GM12878 (cell line): ENCODE results near the gene BCHE.

Experiments
- BCL11A ChIP-seq: IDR thresholded peaks from 2 replicates; pipeline ENCODE4 v1.6.1; 2011; ENCODE audit warnings: low read depth, low read length
- CTCF ChIP-seq, 3 experiments: IDR thresholded peaks in 2 of 3; conservative IDR thresholded peaks in 1 of 3; 2 replicates each; pipeline ENCODE4 v1.5.1; 2011; ENCODE audit warnings: low read depth in 3 of 3, low read length in 3 of 3, mild to moderate bottlenecking in 3 of 3, control low read depth in 2 of 3, moderate library complexity in 2 of 3, inconsistent platforms in 1 of 3, mixed read lengths in 1 of 3; ENCODE audit not compliant: control insufficient read depth in 2 of 3, insufficient read depth in 1 of 3; ENCODE audit errors: extremely low read depth in 1 of 3
- EGR1 ChIP-seq, 2 experiments: IDR thresholded peaks; 1 replicate in 1 of 2; 2 replicates in 1 of 2; pipeline ENCODE4 v1.6.1; 2011 to 2012; ENCODE audit warnings: low read depth in 2 of 2, low read length in 2 of 2, borderline replicate concordance in 1 of 2, mild to moderate bottlenecking in 1 of 2, moderate library complexity in 1 of 2
- EZH2 ChIP-seq: IDR thresholded peaks from 2 replicates; pipeline ENCODE4 v1.6.1; 2012; ENCODE audit warnings: low read depth, mild to moderate bottlenecking, control low read depth, inconsistent platforms, low read length, borderline replicate concordance; ENCODE audit not compliant: control insufficient read depth
- HCFC1 ChIP-seq: fragments of 150-350 bp; IDR thresholded peaks from 2 replicates; pipeline ENCODE4 v1.6.1; 2014; ENCODE audit warnings: low read length
- MAX ChIP-seq: IDR thresholded peaks from 2 replicates; pipeline ENCODE4 v1.6.1; 2012; ENCODE audit warnings: low read depth, low read length, improper control_type of control experiment
- MXI1 ChIP-seq: fragments of 150-350 bp; IDR thresholded peaks from 2 replicates; pipeline ENCODE4 v1.6.1; 2011; ENCODE audit warnings: low read depth, mild to moderate bottlenecking, inconsistent platforms, low read length, improper control_type of control experiment
- MYC ChIP-seq: IDR thresholded peaks from 2 replicates; pipeline ENCODE4 v1.6.1; 2011; ENCODE audit warnings: mild to moderate bottlenecking, low read length, moderate library complexity, inconsistent platforms; ENCODE audit not compliant: insufficient read depth, insufficient replicate concordance, insufficient read length, severe bottlenecking
- POLR2A ChIP-seq: IDR thresholded peaks from 2 replicates; pipeline ENCODE4 v1.6.1; 2011; ENCODE audit warnings: low read depth, mild to moderate bottlenecking, low read length

DNA sequence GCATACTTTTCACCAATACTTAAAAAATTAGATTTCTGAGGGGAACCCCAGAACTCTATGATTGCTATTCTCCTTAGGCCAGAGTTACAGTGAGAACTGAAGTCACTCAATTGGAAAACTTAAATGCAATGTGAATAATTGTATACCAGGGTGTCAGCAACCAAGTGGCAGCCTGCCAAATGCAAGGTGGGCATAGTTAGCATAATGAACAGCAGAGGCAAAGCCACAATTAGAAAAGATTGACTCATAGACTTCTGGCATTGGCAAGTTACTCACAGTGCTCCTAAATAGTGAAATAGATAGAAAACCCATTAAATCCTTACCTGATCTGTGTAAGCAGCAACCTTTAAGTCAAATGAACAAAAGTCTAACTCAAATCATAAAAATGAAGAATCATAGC is 94.9 kb downstream of the BCHE start:
- TF ChIP-seq CTCF (IDR thresholded peaks at IDR 0.05 in 2 of 3, conservative IDR thresholded peaks at IDR 0.05 in 1 of 3; ENCODE audit: control insufficient read depth in 2 of 3, extremely low read depth in 1 of 3, insufficient read depth in 1 of 3, low read depth in 3 of 3, low read length in 3 of 3) (no peak), HCFC1 (no peak), EGR1 (IDR thresholded peaks at IDR 0.05; ENCODE audit: borderline replicate concordance in 1 of 2, low read depth in 2 of 2, low read length in 2 of 2) (no peak), EZH2 (no peak), POLR2A (no peak), MYC (no peak), MXI1 (no peak), MAX (no peak), BCL11A (no peak)
